GM12878 (cell line): Measurements from ENCODE around the gene DIPK1A. TPM values are rescaled to one million over a fixed set of nuclear protein-coding genes. Genes with fewer than 3 reads are reported as not detected.

Experiments used
- ATAC-seq: fragments of 200-7000 bp; cut with Tn5 transposase; 3 replicates; pipeline ENCODE4 v1.9.1; 2020; ENCODE audit warnings: mild to moderate bottlenecking, moderate library complexity
- BruUV-seq: library from RNA; stranded (reverse); fragments of 400-500 nt; replicated peaks from 2 replicates; lab custom pipeline; 2021; lab: Mats Ljungman, UMichigan
- CTCF ChIA-PET: fragments of 300-600 bp; sonication (Branson Sonifier 250); formaldehyde crosslinking; extraction: SDS; loops from one replicate; lab custom pipeline; 2021; ENCODE audit warnings: inconsistent platforms; lab: Yijun Ruan, JAX
- POLR2A ChIA-PET: fragments of 350-600 bp; formaldehyde crosslinking; extraction: SDS; loops from one replicate; lab custom pipeline; 2021; ENCODE audit warnings: inconsistent platforms; lab: Charles Lee
- RAD21 ChIA-PET: fragments of 300-600 bp; sonication (Branson Sonifier 250); formaldehyde crosslinking; loops from one replicate; lab custom pipeline; 2023; ENCODE audit warnings: antibody characterized with exemption; ENCODE audit not compliant: unreplicated experiment; lab: Charles Lee
- SMC1A ChIA-PET: fragments of 300-600 bp; sonication (Branson Sonifier 250); formaldehyde crosslinking; loops from one replicate; lab custom pipeline; 2023; ENCODE audit not compliant: unreplicated experiment, uncharacterized antibody; lab: Charles Lee
- DNase-seq: peaks from one replicate; pipeline ENCODE4 v3.0.0-alpha.2; 2011; ENCODE audit warnings: low read depth, low spot score
- FAIRE-seq: peaks from 3 replicates; lab custom pipeline; 2011; peaks lifted over from hg19 to GRCh38; lab: Jason Lieb, UNC
- H2AFZ ChIP-seq: 2 replicates; pipeline ENCODE4 v1.6.0; 2011; ENCODE audit warnings: low read depth, low read length, control low read depth; ENCODE audit not compliant: control insufficient read depth
- H3K27ac ChIP-seq: 2 replicates; pipeline ENCODE4 v1.5.1; 2011; ENCODE audit warnings: control low read depth; ENCODE audit not compliant: control insufficient read depth, insufficient read depth
- H3K27me3 ChIP-seq, 2 experiments: replicated peaks in 1 of 2; 2 replicates each; pipeline versions ENCODE4 v1.6.0 to v1.6.1; 2011; ENCODE audit warnings: low read length in 1 of 2; ENCODE audit not compliant: control insufficient read depth in 2 of 2, insufficient read depth in 2 of 2
- H3K36me3 ChIP-seq, 2 experiments: 2 replicates each; pipeline ENCODE4 v1.5.1; 2011; ENCODE audit warnings: low read length in 1 of 2; ENCODE audit not compliant: control insufficient read depth in 2 of 2, insufficient read depth in 2 of 2
- H3K4me1 ChIP-seq: 2 replicates; pipeline ENCODE4 v1.6.1; 2011; ENCODE audit warnings: mild to moderate bottlenecking, low read length, moderate library complexity, mixed read lengths; ENCODE audit not compliant: control insufficient read depth, insufficient read depth
- H3K4me2 ChIP-seq: 2 replicates; pipeline ENCODE4 v1.6.0; 2011; ENCODE audit warnings: control low read depth; ENCODE audit not compliant: control insufficient read depth, insufficient read depth
- H3K4me3 ChIP-seq: fragments of 200-600 bp; sonication (generic); 2 replicates; pipeline ENCODE4 v1.5.1; 2016
- H3K79me2 ChIP-seq: 2 replicates; pipeline ENCODE4 v1.6.0; 2011; ENCODE audit warnings: low read length; ENCODE audit not compliant: control insufficient read depth, insufficient read depth
- H3K9ac ChIP-seq: 2 replicates; pipeline ENCODE4 v1.8.0; 2011; ENCODE audit warnings: low read length, control low read depth, mixed read lengths; ENCODE audit not compliant: control insufficient read depth, insufficient read depth
- H3K9me3 ChIP-seq: replicated peaks from 3 replicates; pipeline ENCODE4 v1.5.1; 2011; ENCODE audit warnings: mild to moderate bottlenecking, low read length; ENCODE audit not compliant: control insufficient read depth, insufficient read depth
- H4K20me1 ChIP-seq: 2 replicates; pipeline ENCODE4 v1.6.0; 2011; ENCODE audit not compliant: control insufficient read depth, insufficient read depth
- FOXM1 ChIP-seq: IDR thresholded peaks from 2 replicates; pipeline ENCODE4 v1.6.1; 2012; ENCODE audit warnings: low read depth, mild to moderate bottlenecking, inconsistent platforms, low read length, moderate library complexity
- JUNB ChIP-seq: IDR thresholded peaks from 2 replicates; pipeline ENCODE4 v1.6.1; 2016; ENCODE audit warnings: antibody characterized with exemption, mild to moderate bottlenecking
- MEF2B ChIP-seq: fragments of 450-650 bp; IDR thresholded peaks from 2 replicates; pipeline ENCODE4 v1.6.1; 2018; ENCODE audit warnings: mild to moderate bottlenecking, moderate library complexity; ENCODE audit not compliant: partially characterized antibody, poor library complexity, severe bottlenecking
- SRF ChIP-seq, 2 experiments: IDR thresholded peaks; 2 replicates each; pipeline ENCODE4 v1.6.1; 2011; ENCODE audit warnings: low read depth in 2 of 2, low read length in 2 of 2, mild to moderate bottlenecking in 1 of 2, moderate library complexity in 1 of 2
- TCF3 ChIP-seq: IDR thresholded peaks from 2 replicates; pipeline ENCODE4 v1.6.1; 2012; ENCODE audit warnings: low read depth, mild to moderate bottlenecking, low read length, borderline replicate concordance; ENCODE audit not compliant: insufficient read depth
- WGBS: methylation state at CpG from one replicate; pipeline ENCODE4 v1.1.6; 2016; ENCODE audit warnings: low lambda C conversion rate; ENCODE audit not compliant: insufficient replicate concordance, insufficient coverage; ENCODE audit errors: missing lambda C conversion rate; 5-methylcytosine and 5-hydroxymethylcytosine counted together
- in situ Hi-C: fragments of 300-500 bp; cut with MboI; formaldehyde crosslinking; loops from 9 replicates; pipeline ENCODE4 v1.14.3; 2018; ENCODE audit warnings: mixed read lengths
- intact Hi-C: fragments of 100-400 bp; cut with micrococcal nuclease; formaldehyde crosslinking; loops from one replicate; pipeline ENCODE4 v1.14.2; 2022; ENCODE audit not compliant: unreplicated experiment
- polyA plus RNA-seq, 11 experiments: library from polyadenylated mRNA; depleted of rRNA in 4 of 11; unstranded in 6 of 11; stranded (reverse) in 5 of 11; fragments of >200 nt; fragmentation: Nextera tagmentation in 4 of 11; fragmentation: Illumina TruSeq in 1 of 11; extraction: Ambion mirVana in 4 of 11; extraction: Trizol in 1 of 11; gene quantifications; 1 replicate in 1 of 11; 2 replicates in 10 of 11; pipeline versions ENCODE4 v1.2.1 to v1.2.3, GENCODE V29; 2011 to 2016; ENCODE audit warnings: inconsistent platforms in 2 of 11, missing spikeins in 2 of 11, low read depth in 1 of 11
- total RNA-seq, 4 experiments: library from RNA; depleted of rRNA in 3 of 4; stranded (reverse); fragments of >200 nt in 3 of 4; fragmentation: Illumina TruSeq in 1 of 4; extraction: Trizol in 1 of 4; gene quantifications; 2 replicates each; pipeline versions ENCODE4 v1.2.1 to v1.2.3, GENCODE V29; 2013 to 2021
- TF ChIP-seq, protein P1 (sequence below): IDR thresholded peaks from 2 replicates; pipeline ENCODE4 v1.6.1; 2012; ENCODE audit warnings: mild to moderate bottlenecking, low read depth, low read length

The DIPK1A gene
- total and polyA plus RNA-seq, 10 of the 15 experiments (the other 5 are each of a cell fraction or from before 2014, with no cell fraction given) = 4.9 to 15.0 (median 9.7) TPM

DNA sequence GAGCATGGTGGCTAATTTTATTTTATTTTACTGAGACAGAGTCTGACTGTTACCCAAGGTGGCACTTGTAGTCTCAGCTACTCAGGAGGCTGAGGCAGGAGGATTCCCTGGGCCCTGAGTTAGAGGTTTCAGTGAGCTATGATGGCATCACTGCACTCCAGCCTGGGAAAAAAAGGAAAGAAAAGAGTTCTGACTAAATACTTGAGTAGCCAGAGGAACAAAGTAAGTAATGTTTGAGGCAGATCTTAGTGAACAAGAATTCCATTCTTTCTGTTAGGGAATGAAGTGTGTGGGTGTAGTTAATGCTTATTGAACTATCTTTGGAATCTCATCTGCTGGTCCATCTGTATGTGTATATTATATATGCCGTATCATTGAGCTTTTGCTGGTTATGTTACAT is 163.3 kb downstream of the DIPK1A start:
- no peaks in the 10 kb centered on the region for H3K9me3 ChIP-seq
- H3K4me1 ChIP-seq = no peaks in the 10 kb centered on the region
- ChIA-PET POLR2A (interaction anchor here (0.6 kb wide), 1 partner anchor 383 kb away, joined by 4 read pairs; no protein-coding TSS in a partner anchor), SMC1A (no interaction called here), CTCF (interaction anchor here (1.2 kb wide), 1 partner anchor 19 kb away, joined by 3 read pairs; no protein-coding TSS in a partner anchor), RAD21 (no interaction called here)
- H3K4me3 ChIP-seq = no peak overlapping the region
- DNase-seq (no peak), FAIRE-seq (no peak), ATAC-seq (no peak)
- H4K20me1 ChIP-seq = no peaks in the 10 kb centered on the region
- H3K4me2 ChIP-seq = no peak overlapping the region
- TF ChIP-seq FOXM1 (no peak), MEF2B (no peak), SRF (IDR thresholded peaks at IDR 0.05; ENCODE audit: low read depth in 2 of 2, low read length in 2 of 2) (no peak), JUNB (no peak), TCF3 (no peak)
- TF ChIP-seq, protein P1, sequence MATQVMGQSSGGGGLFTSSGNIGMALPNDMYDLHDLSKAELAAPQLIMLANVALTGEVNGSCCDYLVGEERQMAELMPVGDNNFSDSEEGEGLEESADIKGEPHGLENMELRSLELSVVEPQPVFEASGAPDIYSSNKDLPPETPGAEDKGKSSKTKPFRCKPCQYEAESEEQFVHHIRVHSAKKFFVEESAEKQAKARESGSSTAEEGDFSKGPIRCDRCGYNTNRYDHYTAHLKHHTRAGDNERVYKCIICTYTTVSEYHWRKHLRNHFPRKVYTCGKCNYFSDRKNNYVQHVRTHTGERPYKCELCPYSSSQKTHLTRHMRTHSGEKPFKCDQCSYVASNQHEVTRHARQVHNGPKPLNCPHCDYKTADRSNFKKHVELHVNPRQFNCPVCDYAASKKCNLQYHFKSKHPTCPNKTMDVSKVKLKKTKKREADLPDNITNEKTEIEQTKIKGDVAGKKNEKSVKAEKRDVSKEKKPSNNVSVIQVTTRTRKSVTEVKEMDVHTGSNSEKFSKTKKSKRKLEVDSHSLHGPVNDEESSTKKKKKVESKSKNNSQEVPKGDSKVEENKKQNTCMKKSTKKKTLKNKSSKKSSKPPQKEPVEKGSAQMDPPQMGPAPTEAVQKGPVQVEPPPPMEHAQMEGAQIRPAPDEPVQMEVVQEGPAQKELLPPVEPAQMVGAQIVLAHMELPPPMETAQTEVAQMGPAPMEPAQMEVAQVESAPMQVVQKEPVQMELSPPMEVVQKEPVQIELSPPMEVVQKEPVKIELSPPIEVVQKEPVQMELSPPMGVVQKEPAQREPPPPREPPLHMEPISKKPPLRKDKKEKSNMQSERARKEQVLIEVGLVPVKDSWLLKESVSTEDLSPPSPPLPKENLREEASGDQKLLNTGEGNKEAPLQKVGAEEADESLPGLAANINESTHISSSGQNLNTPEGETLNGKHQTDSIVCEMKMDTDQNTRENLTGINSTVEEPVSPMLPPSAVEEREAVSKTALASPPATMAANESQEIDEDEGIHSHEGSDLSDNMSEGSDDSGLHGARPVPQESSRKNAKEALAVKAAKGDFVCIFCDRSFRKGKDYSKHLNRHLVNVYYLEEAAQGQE = no peak
- no peaks in the 10 kb centered on the region; a peak in 1 of 4 replicates for H3K27me3 ChIP-seq
- no peak overlapping the region for H2AFZ ChIP-seq
- in situ Hi-C loops = no loop called here
- no peak overlapping the region for H3K27ac ChIP-seq
- BruUV-seq = no TSS peak
- intact Hi-C loops = no loop called here
- WGBS = 29% methylated on average over 1 of the region's 1 CpG
- H3K79me2 ChIP-seq = no peaks in the 10 kb centered on the region
- no peak overlapping the region for H3K9ac ChIP-seq
- H3K36me3 ChIP-seq = no peaks in the 10 kb centered on the region
